ENCODE measurements around the gene AK1. TPM values are rescaled to one million over a fixed set of nuclear protein-coding genes. Genes with fewer than 3 reads are reported as not detected.

The AK1 gene
- total and polyA plus RNA-seq, 2 of the 13 experiments (the other 11 are each of a cell fraction or from before 2014, with no cell fraction given): 19.1 to 32.8 TPM

DNA sequence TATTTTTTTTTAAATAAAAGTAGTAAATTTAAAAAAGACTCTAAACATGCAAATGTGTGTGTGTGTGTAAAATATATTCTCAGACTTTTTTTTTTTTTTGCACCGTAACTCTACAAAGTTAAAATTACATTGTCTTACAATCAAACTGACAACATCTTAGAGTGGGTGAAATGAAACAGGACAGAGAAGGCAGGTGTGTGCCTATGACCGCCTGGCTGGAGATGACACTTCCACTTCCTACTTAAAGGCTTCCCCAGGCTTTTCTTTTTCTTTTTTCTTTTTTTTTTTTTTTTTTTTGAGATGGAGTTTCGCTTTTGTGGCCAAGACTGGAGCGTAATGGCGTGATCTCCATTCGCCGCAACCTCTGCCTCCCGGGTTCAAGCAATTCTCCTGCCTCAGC, 2.7 kb upstream of the AK1 start (continued):
- TF ChIP-seq ZNF775 (CRISPR knock-in tag; IDR thresholded peaks at IDR 0.05; ENCODE audit: borderline replicate concordance) (no peak), FOXA3 (CRISPR knock-in tag; IDR thresholded peaks at IDR 0.05) (no peak), RFX5 (IDR thresholded peaks at IDR 0.05; ENCODE audit: low read depth, low read length) (no peak), GFI1 (CRISPR knock-in tag; IDR thresholded peaks at IDR 0.05; ENCODE audit: borderline replicate concordance) (no peak), MAZ (IDR thresholded peaks at IDR 0.05; ENCODE audit: borderline replicate concordance, low read depth, low read length) (no peak), MAZ (CRISPR knock-in tag; IDR thresholded peaks at IDR 0.05; ENCODE audit: low read depth) (no peak), SPEN (CRISPR knock-in tag; IDR thresholded peaks at IDR 0.05; ENCODE audit: low read depth) (no peak)

DNA sequence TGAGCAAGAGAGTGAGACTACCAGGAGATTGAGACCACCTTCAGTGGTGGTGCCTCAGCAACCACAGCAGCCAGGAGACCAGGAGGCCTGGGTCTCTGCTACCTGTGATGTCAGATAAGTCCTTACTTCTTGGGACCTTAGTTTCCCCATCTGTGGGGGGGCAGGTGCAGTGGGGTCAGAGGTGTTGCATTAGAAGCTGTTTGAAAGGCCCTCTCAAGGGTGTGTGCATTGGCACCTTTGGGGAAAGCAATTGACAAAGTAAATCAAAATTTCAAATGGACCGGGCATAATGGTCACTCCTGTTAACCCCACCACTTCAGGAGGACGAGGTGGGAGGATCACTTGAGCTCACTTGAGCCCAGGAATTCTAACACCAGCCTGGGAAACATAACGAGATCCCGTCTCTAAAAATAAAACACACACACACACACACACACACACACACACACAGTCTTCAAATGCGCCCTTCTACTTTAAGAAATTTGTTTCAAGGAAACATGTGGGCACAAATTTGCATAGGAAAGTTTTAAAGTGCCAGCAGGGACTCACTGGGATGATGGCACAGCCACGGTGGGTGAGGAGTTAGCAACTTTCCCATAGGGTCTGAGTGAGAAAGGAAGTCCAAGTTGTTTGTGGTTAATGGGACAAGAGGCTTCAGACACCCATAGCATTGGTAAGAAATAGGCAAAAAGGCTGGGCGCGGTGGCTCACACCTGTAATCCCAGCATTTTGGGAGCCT, 1.3 kb upstream of the AK1 start:
- Histone ChIP-seq H3K4me1 (ENCODE audit: insufficient read depth, low read length) (peaks cover 38% of the 10 kb centered on the region), H3K79me2 (ENCODE audit: insufficient read depth, low read length) (no peaks in the 10 kb centered on the region), H3K27me3 (ENCODE audit: control insufficient read depth in 1 of 2, insufficient read depth in 2 of 2, low read length in 2 of 2) (no peaks in the 10 kb centered on the region), H3K27ac (ENCODE audit: extremely low read length, insufficient read depth, low read length) (no peak overlapping the region), H3K36me3 (replicated peaks in 1 of 2; ENCODE audit: control insufficient read depth in 1 of 2, insufficient read depth in 2 of 2, low read length in 2 of 2) (no peaks in the 10 kb centered on the region), H4K20me1 (ENCODE audit: insufficient read depth, low read length) (no peaks in the 10 kb centered on the region), H3K9ac (ENCODE audit: insufficient read depth, low read depth, low read length) (no peak overlapping the region), H2AFZ (ENCODE audit: low read length) (no peak overlapping the region), H3K4me2 (ENCODE audit: low read depth, low read length) (peak overlapping the region; percentile 100), H3K9me3 (ENCODE audit: low read length) (no peaks in the 10 kb centered on the region), H3K4me3 (replicated peaks in 1 of 3; ENCODE audit: insufficient read depth in 1 of 3, low read depth in 2 of 3, low read length in 3 of 3) (peak overlapping the region in 1 of 3 experiments; percentile 82; a peak in 1 of 6 replicates)
- 90% methylated on average over 8 of the region's 8 CpGs for WGBS (ENCODE audit: low lambda C conversion rate)
- TF ChIP-seq CREB1 (IDR thresholded peaks at IDR 0.05) (no peak), CREB1 (CRISPR knock-in tag; IDR thresholded peaks at IDR 0.05) (no peak)
- in situ Hi-C loops (cut with HindIII; ENCODE audit: extremely low pct_ligation_motif_present, low pct_unique_long_range_greater_than_20kb) (no loop called here), intact Hi-C loops (cut with micrococcal nuclease; ENCODE audit: unreplicated experiment) (no loop called here)
- POLR2A ChIA-PET: interaction anchor here (1.0 to 2.3 kb wide), 2 partner anchors 19 to 38 kb away, joined by 6 read pairs; partner anchors contain the start of gene ST6GALNAC4
- ATAC-seq (no peak), DNase-seq (ENCODE audit: low spot score) (no peak), FAIRE-seq (no peak)
- BruUV-seq (replicated peaks): no TSS peak
- CTCF ChIA-PET (ENCODE audit: low intra/inter-chr PET ratio, low total read pairs): no interaction called here

Measured in HepG2 (cell line).